Loucy (cell line): Measurements from ENCODE around the gene GCGR.

Experiments used
- H2AFZ ChIP-seq: fragments of 200-600 bp; sonication (generic); 2 replicates; pipeline ENCODE4 v1.6.0; 2016; ENCODE audit warnings: antibody characterized with exemption, mild to moderate bottlenecking, low read length, moderate library complexity
- H3F3A ChIP-seq: fragments of 200-600 bp; 2 replicates; pipeline ENCODE4 v1.6.0; 2016; ENCODE audit warnings: antibody characterized with exemption, low read depth, mild to moderate bottlenecking
- H3K27me3 ChIP-seq: fragments of 200-600 bp; sonication (generic); 2 replicates; pipeline ENCODE4 v1.6.1; 2014; ENCODE audit warnings: low read length, mild to moderate bottlenecking; ENCODE audit not compliant: insufficient read depth, poor library complexity, severe bottlenecking
- H3K36me3 ChIP-seq: fragments of 200-600 bp; sonication (generic); 2 replicates; pipeline ENCODE4 v1.6.1; 2016; ENCODE audit warnings: low read length; ENCODE audit not compliant: insufficient read depth
- H3K4me1 ChIP-seq: fragments of 200-600 bp; sonication (generic); 2 replicates; pipeline ENCODE4 v1.5.1; 2014; ENCODE audit warnings: low read length, mild to moderate bottlenecking; ENCODE audit not compliant: insufficient read depth, poor library complexity, severe bottlenecking
- H3K4me2 ChIP-seq: fragments of 200-600 bp; sonication (generic); 2 replicates; pipeline ENCODE4 v1.6.0; 2014; ENCODE audit warnings: antibody characterized with exemption, low read length, low read depth, mild to moderate bottlenecking; ENCODE audit not compliant: poor library complexity, severe bottlenecking
- H3K4me3 ChIP-seq: fragments of 200-600 bp; sonication (generic); 2 replicates; pipeline ENCODE4 v1.5.1; 2014; ENCODE audit warnings: low read length, mild to moderate bottlenecking, mixed read lengths; ENCODE audit not compliant: poor library complexity, severe bottlenecking
- H3K79me2 ChIP-seq: fragments of 200-600 bp; sonication (generic); 2 replicates; pipeline ENCODE4 v1.6.1; 2014; ENCODE audit warnings: low read length; ENCODE audit not compliant: insufficient read depth
- H3K9ac ChIP-seq: fragments of 200-600 bp; sonication (generic); 2 replicates; pipeline ENCODE4 v1.6.0; 2014; ENCODE audit warnings: mild to moderate bottlenecking, low read depth, low read length, moderate library complexity; ENCODE audit not compliant: poor library complexity, severe bottlenecking
- H3K9me2 ChIP-seq: fragments of 200-600 bp; sonication (generic); replicated peaks from 2 replicates; pipeline ENCODE4 v1.6.1; 2016; ENCODE audit warnings: low read depth, low read length, mixed read lengths
- H3K9me3 ChIP-seq: fragments of 200-600 bp; sonication (generic); 2 replicates; pipeline ENCODE4 v1.6.1; 2014; ENCODE audit warnings: mild to moderate bottlenecking, antibody characterized with exemption, low read length, low read depth; ENCODE audit not compliant: insufficient read depth
- H4K20me1 ChIP-seq: fragments of 200-600 bp; sonication (generic); 2 replicates; pipeline ENCODE4 v1.6.0; 2014; ENCODE audit warnings: antibody characterized with exemption, low read length, mild to moderate bottlenecking; ENCODE audit not compliant: insufficient read depth, poor library complexity, severe bottlenecking
- EZH2phosphoT487 ChIP-seq: fragments of 200-600 bp; IDR thresholded peaks from 2 replicates; pipeline ENCODE4 v1.6.1; 2018; ENCODE audit warnings: antibody characterized with exemption, mild to moderate bottlenecking, moderate library complexity, borderline replicate concordance
- TF ChIP-seq, protein P1 (sequence below): fragments of 200-600 bp; sonication (generic); conservative IDR thresholded peaks from 2 replicates; pipeline ENCODE4 v1.5.1; 2014; ENCODE audit warnings: mild to moderate bottlenecking, antibody characterized with exemption, low read length

Gene GCGR

DNA sequence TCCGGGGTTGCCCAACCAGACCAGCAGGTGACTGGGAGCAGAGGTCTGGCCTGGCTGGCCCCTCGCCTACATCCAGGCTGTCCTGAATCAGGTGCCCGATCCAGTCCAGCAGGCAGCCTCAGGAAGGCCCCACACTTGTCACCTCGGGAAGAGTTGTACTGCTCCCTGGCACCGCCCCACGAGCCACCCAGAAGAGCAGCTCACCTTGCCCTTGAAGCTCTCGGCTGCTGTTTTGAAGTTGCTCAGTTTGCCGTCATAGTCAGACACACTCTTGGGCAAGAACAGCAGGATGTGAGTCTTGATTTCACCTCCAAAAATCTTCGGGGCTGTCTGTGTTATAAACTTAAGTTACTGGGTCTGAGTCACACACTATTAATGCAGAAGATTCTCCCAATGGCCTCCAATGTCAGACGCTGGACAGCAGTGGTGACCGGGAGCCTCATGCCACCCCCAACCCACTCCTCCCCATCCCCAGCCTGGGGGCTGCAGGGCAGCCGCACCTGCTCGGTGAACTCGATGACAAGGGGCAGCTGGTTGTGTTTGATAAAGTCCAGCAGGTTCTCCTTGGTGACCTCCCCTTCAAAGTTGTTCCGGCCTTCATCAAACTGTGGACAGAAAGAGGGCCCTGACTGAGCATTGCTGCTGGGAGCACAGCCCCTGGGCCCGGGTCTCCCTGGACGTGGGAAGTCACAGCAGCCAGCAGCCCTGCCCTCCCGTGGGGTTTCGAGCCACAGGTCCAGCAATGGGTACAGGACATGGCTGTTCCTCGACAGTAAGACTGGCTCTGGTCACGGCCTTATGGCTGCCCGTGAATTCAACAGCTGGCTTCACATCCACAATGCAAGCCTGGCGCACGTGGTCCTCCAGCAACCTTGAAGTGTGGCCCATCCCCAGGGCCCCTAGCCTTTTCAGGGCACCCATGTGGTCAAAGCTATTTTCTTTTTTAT is 43.1 kb downstream of the GCGR start:
- Histone ChIP-seq H3K27me3 (no peaks in the 10 kb centered on the region), H3K36me3 (peaks cover 63% of the 10 kb centered on the region; the same call in 1 of the 2 replicates), H3F3A (no peaks in the 10 kb centered on the region)

DNA sequence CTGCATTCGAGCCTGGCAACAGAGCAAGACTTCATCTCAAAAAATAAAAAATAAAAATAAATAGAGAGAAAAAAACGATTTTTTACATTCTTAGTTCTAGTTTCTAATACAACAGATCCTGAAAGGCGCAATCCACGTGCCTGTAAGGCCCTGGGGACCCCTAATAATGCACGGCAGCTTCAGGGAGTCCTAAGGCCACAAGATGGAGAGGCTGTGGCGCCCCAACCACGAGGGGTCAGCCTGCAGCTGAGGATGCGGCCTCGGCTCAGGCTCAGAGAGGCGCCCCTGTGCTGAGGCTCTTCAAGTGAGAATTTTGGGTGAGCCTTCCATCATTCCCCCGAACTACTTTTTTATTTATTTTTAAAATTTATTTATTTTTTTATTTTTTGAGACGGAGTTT is 45.5 kb downstream of the GCGR start:
- peaks cover 30% of the 10 kb centered on the region; the same call in 1 of the 2 replicates for H3K79me2 ChIP-seq
- no peaks in the 10 kb centered on the region for H3K9me3 ChIP-seq
- H3K4me1 ChIP-seq, result no peaks in the 10 kb centered on the region
- no peaks in the 10 kb centered on the region for H3K9me2 ChIP-seq
- peaks cover 3% of the 10 kb centered on the region for H4K20me1 ChIP-seq
- no peaks in the 10 kb centered on the region for H3F3A ChIP-seq
- H3K4me2 ChIP-seq, result no peak overlapping the region
- H3K27me3 ChIP-seq, result no peaks in the 10 kb centered on the region
- TF ChIP-seq, protein P1, sequence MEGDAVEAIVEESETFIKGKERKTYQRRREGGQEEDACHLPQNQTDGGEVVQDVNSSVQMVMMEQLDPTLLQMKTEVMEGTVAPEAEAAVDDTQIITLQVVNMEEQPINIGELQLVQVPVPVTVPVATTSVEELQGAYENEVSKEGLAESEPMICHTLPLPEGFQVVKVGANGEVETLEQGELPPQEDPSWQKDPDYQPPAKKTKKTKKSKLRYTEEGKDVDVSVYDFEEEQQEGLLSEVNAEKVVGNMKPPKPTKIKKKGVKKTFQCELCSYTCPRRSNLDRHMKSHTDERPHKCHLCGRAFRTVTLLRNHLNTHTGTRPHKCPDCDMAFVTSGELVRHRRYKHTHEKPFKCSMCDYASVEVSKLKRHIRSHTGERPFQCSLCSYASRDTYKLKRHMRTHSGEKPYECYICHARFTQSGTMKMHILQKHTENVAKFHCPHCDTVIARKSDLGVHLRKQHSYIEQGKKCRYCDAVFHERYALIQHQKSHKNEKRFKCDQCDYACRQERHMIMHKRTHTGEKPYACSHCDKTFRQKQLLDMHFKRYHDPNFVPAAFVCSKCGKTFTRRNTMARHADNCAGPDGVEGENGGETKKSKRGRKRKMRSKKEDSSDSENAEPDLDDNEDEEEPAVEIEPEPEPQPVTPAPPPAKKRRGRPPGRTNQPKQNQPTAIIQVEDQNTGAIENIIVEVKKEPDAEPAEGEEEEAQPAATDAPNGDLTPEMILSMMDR, result no peak
- TF ChIP-seq EZH2phosphoT487, result no peak
- H3K4me3 ChIP-seq, result no peak overlapping the region
- H3K9ac ChIP-seq, result no peak overlapping the region
- H2AFZ ChIP-seq, result no peak overlapping the region
- peaks cover 63% of the 10 kb centered on the region; the same call in 1 of the 2 replicates for H3K36me3 ChIP-seq

More for the DNA sequence above, 43.1 kb downstream of the GCGR start:
- Histone ChIP-seq H3K4me2 (no peak overlapping the region), H4K20me1 (peaks cover 3% of the 10 kb centered on the region), H3K4me1 (no peaks in the 10 kb centered on the region), H3K9me2 (no peaks in the 10 kb centered on the region), H2AFZ (no peak overlapping the region), H3K9ac (no peak overlapping the region), H3K9me3 (no peaks in the 10 kb centered on the region), H3K79me2 (peaks cover 9% of the 10 kb centered on the region; the same call in 1 of the 2 replicates), H3K4me3 (no peak overlapping the region)
- TF ChIP-seq, protein P1, result no peak
- TF ChIP-seq EZH2phosphoT487, result no peak

DNA sequence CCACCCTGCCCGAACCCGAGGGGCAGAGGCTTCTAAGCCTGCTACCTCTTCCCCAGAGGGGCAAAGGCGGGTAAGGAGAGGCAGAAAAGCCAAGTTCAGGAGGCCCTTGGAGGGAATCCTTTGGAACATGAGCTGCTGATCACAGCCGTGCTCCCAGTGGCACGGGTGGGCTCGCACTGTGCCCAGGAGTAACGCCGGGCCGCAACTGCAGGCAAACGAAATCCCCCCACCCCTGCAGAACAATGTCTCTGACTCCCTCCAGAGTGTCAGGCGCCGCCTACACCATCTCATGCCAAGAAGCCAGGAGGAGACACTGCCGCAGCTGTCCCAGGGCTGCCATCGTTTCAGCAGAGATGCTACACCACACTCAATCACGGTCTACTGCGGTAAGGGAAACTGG is 47.5 kb downstream of the GCGR start:
- no peaks in the 10 kb centered on the region for H3K9me3 ChIP-seq
- peaks cover 49% of the 10 kb centered on the region for H3K79me2 ChIP-seq
- peaks cover 52% of the 10 kb centered on the region for H3K36me3 ChIP-seq
- H3K9me2 ChIP-seq, result no peaks in the 10 kb centered on the region
- H3K9ac ChIP-seq, result no peak overlapping the region
- no peaks in the 10 kb centered on the region for H3K27me3 ChIP-seq
- no peaks in the 10 kb centered on the region for H3F3A ChIP-seq
- H3K4me1 ChIP-seq, result no peaks in the 10 kb centered on the region
- TF ChIP-seq, protein P1, result no peak
- no peak overlapping the region for H3K4me2 ChIP-seq
- H3K4me3 ChIP-seq, result no peak overlapping the region
- peaks cover 15% of the 10 kb centered on the region for H4K20me1 ChIP-seq
- no peak overlapping the region for H2AFZ ChIP-seq
